NT2/D1 (cell line): ENCODE data around the gene SLC32A1.

Experiments
- SUZ12 ChIP-seq: IDR thresholded peaks from 2 replicates; pipeline ENCODE4 v1.6.1; 2011; ENCODE audit not compliant: insufficient read length, insufficient read depth; ENCODE audit errors: extremely low read depth
- YY1 ChIP-seq: IDR thresholded peaks from 2 replicates; pipeline ENCODE4 v1.6.1; 2011; ENCODE audit not compliant: insufficient read length, insufficient read depth
- ZNF274 ChIP-seq: IDR thresholded peaks from 2 replicates; pipeline ENCODE4 v1.6.1; 2011; ENCODE audit warnings: mild to moderate bottlenecking, low read depth, low read length

DNA sequence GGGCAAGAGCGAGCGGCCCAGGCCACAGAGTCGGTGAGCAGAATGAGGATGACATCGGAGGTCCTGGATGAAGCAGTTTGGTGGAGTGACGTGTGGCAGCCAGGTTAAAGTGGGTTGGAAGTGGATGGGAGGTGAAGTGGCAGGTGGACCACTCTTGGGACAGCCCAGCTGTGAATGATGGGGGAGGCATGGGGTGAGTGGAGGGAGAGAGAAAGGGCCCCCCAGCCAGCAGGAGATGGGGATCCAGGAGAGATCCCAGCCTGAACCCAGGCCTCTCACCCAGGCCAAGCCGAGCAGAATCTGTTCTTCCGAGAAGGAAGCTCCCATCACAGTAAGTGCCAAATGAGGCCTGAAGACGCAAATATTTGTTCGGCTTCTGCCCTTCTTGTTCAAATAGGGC, 27.0 kb upstream of the SLC32A1 start:
- TF ChIP-seq YY1: no peak
- TF ChIP-seq ZNF274: no peak
- TF ChIP-seq SUZ12: no peak
